Smooth muscle cell (in vitro differentiated cells): Measurements from ENCODE around the gene TRAPPC2. TPM values are rescaled to one million over a fixed set of nuclear protein-coding genes. Genes with fewer than 3 reads are reported as not detected.
A peak's percentile ranks its signal among the peaks of the same experiment; 100 is the strongest.

Experiments used
- DNase-seq: peaks from one replicate; lab custom pipeline; 2025; ENCODE audit not compliant: unreplicated experiment; lab: John Stamatoyannopoulos, UW
- H2AFZ ChIP-seq: fragments of 200-600 bp; sonication (generic); 2 replicates; pipeline ENCODE4 v1.6.0; 2016; ENCODE audit warnings: antibody characterized with exemption, low read depth, mild to moderate bottlenecking
- H3F3A ChIP-seq: fragments of 200-600 bp; sonication (generic); 2 replicates; pipeline ENCODE4 v1.6.0; 2017; ENCODE audit warnings: antibody characterized with exemption, low read depth
- H3K27ac ChIP-seq: fragments of 200-600 bp; sonication (generic); 2 replicates; pipeline ENCODE4 v1.5.1; 2016; ENCODE audit warnings: low read depth, mild to moderate bottlenecking
- H3K27me3 ChIP-seq: fragments of 200-600 bp; sonication (generic); 2 replicates; pipeline ENCODE4 v1.6.1; 2016; ENCODE audit warnings: low read depth, mild to moderate bottlenecking
- H3K36me3 ChIP-seq: fragments of 200-600 bp; sonication (generic); 2 replicates; pipeline ENCODE4 v1.5.1; 2016; ENCODE audit warnings: low read depth
- H3K4me1 ChIP-seq: fragments of 200-600 bp; sonication (generic); 2 replicates; pipeline ENCODE4 v1.5.1; 2016; ENCODE audit warnings: low read depth
- H3K4me2 ChIP-seq: fragments of 200-600 bp; sonication (generic); 2 replicates; pipeline ENCODE4 v1.6.0; 2016; ENCODE audit warnings: mild to moderate bottlenecking
- H3K4me3 ChIP-seq: fragments of 200-600 bp; sonication (generic); 2 replicates; pipeline ENCODE4 v1.5.1; 2016; ENCODE audit warnings: mild to moderate bottlenecking
- H3K79me2 ChIP-seq: fragments of 200-600 bp; sonication (generic); 2 replicates; pipeline ENCODE4 v1.6.0; 2016; ENCODE audit warnings: low read depth, mild to moderate bottlenecking
- H3K9ac ChIP-seq: fragments of 200-600 bp; sonication (generic); 2 replicates; pipeline ENCODE4 v1.6.0; 2016; ENCODE audit warnings: low read depth
- H3K9me3 ChIP-seq: fragments of 200-600 bp; sonication (generic); replicated peaks from 2 replicates; pipeline ENCODE4 v1.5.1; 2016; ENCODE audit warnings: low read depth
- H4K20me1 ChIP-seq: fragments of 200-600 bp; sonication (generic); 2 replicates; pipeline ENCODE4 v1.6.0; 2016; ENCODE audit warnings: low read depth
- WGBS: methylation state at CpG from one replicate; pipeline ENCODE4 v1.1.7; 2016; ENCODE audit warnings: low lambda C conversion rate; 5-methylcytosine and 5-hydroxymethylcytosine counted together
- polyA plus RNA-seq: library from polyadenylated mRNA; unstranded; fragments of >200 nt; fragmentation: Nextera tagmentation; extraction: Ambion mirVana; gene quantifications from 2 replicates; pipeline ENCODE4 v1.2.1, GENCODE V29; 2016
- total RNA-seq: library from RNA; depleted of rRNA; stranded (reverse); fragments of >200 nt; gene quantifications from 2 replicates; pipeline ENCODE4 v1.2.3, GENCODE V29; 2014
- TF ChIP-seq, protein P1 (sequence below): fragments of 200-600 bp; sonication (generic); IDR thresholded peaks from 2 replicates; pipeline ENCODE4 v1.5.1; 2017; ENCODE audit warnings: borderline replicate concordance, mild to moderate bottlenecking, antibody characterized with exemption; ENCODE audit not compliant: insufficient read depth, poor library complexity, severe bottlenecking

Gene TRAPPC2
- total and polyA plus RNA-seq, 2 experiments from 2014 or later, result 6.1 to 9.5 TPM

DNA sequence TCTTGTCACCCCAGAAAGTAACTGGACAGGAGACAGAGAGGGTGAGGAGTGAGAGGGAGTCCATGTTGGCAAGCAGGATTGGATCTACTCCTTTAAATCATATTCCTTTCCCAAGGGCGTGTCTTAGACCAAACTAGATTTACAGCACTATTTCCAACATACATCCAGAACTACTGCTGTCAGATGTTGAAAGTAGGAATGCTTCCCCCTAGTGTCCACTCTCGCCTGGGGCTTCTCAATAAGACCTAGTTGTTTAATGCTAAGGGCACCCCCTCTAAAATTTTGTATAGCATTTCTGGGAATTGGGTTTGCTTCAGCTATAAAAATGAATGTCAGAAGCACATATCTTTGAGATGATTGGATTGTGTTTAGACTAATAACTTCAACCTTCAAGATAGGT lies 13.4 kb upstream of the TRAPPC2 start:
- H3K4me3 ChIP-seq, result no peak overlapping the region
- H3K9me3 ChIP-seq, result no peaks in the 10 kb centered on the region
- H3K27me3 ChIP-seq, result no peaks in the 10 kb centered on the region
- no peak overlapping the region for H3K4me2 ChIP-seq
- H3K79me2 ChIP-seq, result no peaks in the 10 kb centered on the region
- TF ChIP-seq, protein P1, sequence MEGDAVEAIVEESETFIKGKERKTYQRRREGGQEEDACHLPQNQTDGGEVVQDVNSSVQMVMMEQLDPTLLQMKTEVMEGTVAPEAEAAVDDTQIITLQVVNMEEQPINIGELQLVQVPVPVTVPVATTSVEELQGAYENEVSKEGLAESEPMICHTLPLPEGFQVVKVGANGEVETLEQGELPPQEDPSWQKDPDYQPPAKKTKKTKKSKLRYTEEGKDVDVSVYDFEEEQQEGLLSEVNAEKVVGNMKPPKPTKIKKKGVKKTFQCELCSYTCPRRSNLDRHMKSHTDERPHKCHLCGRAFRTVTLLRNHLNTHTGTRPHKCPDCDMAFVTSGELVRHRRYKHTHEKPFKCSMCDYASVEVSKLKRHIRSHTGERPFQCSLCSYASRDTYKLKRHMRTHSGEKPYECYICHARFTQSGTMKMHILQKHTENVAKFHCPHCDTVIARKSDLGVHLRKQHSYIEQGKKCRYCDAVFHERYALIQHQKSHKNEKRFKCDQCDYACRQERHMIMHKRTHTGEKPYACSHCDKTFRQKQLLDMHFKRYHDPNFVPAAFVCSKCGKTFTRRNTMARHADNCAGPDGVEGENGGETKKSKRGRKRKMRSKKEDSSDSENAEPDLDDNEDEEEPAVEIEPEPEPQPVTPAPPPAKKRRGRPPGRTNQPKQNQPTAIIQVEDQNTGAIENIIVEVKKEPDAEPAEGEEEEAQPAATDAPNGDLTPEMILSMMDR, result peak; percentile 41
- H3F3A ChIP-seq, result no peaks in the 10 kb centered on the region
- H2AFZ ChIP-seq, result no peak overlapping the region
- H3K27ac ChIP-seq, result no peak overlapping the region
- H4K20me1 ChIP-seq, result no peaks in the 10 kb centered on the region
- 46% methylated on average over 2 of the region's 2 CpGs for WGBS
- H3K36me3 ChIP-seq, result no peaks in the 10 kb centered on the region
- no peaks in the 10 kb centered on the region for H3K4me1 ChIP-seq
- H3K9ac ChIP-seq, result no peak overlapping the region
- no peak for DNase-seq

DNA sequence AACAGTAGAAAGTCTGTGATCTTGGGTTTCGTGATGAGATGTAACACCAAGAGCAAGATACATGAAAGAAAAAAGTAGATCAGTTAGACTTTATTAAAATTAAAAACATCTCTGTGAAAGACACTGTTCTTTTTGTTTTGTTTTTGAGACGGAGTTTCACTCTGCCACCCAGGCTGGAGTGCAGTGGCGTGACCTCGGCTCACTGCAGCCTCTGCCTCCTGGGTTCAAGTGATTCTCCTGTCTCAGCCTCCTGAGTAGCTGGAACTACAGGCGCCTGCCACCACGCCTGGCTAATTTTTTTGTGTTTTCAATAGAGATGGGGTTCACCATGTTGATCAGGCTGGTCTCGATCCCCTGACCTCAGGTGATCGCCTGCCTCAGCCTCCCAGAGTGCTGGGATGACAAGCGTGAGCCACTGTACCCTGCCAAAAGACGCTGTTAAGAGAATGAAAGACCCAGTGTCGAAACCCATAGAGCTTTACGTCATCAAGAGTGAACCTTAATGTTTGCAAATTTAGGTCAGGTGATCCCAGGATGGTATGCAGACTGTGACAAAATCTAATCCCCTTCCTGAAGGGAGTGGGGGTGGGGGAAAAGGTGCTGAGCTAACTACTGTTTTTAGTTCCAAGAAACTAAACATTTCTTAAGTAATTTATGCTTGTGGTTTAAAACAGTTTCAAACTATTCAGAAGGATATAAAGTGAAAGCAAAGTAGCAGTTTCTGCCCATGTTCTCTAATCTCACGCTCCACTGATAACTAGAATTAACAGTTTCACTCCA lies 8.2 kb upstream of the TRAPPC2 start:
- Histone ChIP-seq H3F3A (no peaks in the 10 kb centered on the region), H3K4me1 (no peaks in the 10 kb centered on the region), H3K27ac (no peak overlapping the region), H3K4me2 (no peak overlapping the region), H3K79me2 (no peaks in the 10 kb centered on the region), H3K27me3 (no peaks in the 10 kb centered on the region), H3K36me3 (no peaks in the 10 kb centered on the region), H3K4me3 (no peak overlapping the region), H3K9ac (no peak overlapping the region), H2AFZ (no peak overlapping the region), H4K20me1 (no peaks in the 10 kb centered on the region), H3K9me3 (no peaks in the 10 kb centered on the region)
- 79% methylated on average over 13 of the region's 13 CpGs for WGBS
- DNase-seq, result no peak
- TF ChIP-seq, protein P1, result no peak

DNA sequence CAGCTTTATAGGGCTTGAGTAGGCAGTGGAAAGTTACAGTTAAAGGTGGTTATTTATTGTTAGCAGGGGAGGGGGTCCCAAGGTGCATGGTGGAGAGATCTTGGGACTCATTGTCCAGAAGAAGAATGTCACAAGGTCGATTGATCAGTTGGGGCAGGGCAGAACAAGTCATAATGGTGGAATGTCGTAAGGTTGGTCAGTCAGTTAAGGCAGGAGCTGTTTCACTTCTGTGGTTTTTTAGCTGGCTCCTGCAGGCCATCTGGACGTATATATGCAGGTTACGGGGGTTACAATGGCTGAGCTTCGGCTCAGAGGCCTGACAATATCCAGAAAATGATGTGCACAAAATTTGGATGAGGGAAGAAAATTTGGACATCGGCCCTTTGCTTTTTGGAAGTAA lies 7.3 kb upstream of the TRAPPC2 start:
- no peak overlapping the region for H3K4me2 ChIP-seq
- no peak overlapping the region for H3K27ac ChIP-seq
- WGBS, result 55% methylated on average over 6 of the region's 6 CpGs
- H3K4me3 ChIP-seq, result no peak overlapping the region
- no peaks in the 10 kb centered on the region for H3F3A ChIP-seq
- H2AFZ ChIP-seq, result no peak overlapping the region
- H3K79me2 ChIP-seq, result peaks cover 3% of the 10 kb centered on the region
- H4K20me1 ChIP-seq, result no peaks in the 10 kb centered on the region
- no peaks in the 10 kb centered on the region for H3K27me3 ChIP-seq
- no peaks in the 10 kb centered on the region for H3K4me1 ChIP-seq
- DNase-seq, result no peak
- TF ChIP-seq, protein P1, result no peak
- H3K9ac ChIP-seq, result no peak overlapping the region
- H3K36me3 ChIP-seq, result no peaks in the 10 kb centered on the region
- peaks cover 2% of the 10 kb centered on the region for H3K9me3 ChIP-seq

DNA sequence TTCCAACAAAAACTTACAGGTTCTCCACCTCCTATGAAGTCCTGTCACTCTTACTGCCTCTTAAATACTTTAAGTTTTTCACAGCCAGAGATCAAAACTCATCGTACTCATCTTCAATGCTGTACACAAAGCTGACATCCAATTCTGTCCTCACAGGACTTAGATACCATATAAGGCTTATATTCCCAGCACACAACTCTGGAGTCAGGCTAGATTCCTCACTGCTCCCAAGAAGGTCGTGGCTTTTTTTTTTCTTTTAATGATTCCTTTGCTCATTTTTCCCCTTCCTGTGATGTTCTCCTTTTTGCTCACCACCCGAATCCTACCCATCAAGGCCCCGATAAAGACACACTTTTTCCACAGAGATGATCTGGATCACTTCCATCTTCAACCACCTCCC lies 914 bp downstream of the TRAPPC2 start:
- Histone ChIP-seq H3K9ac (peak overlapping the region; percentile 81), H3K4me3 (peak overlapping the region; percentile 51), H3K79me2 (peaks cover 47% of the 10 kb centered on the region), H3K9me3 (peaks cover 4% of the 10 kb centered on the region), H3K27me3 (no peaks in the 10 kb centered on the region), H4K20me1 (no peaks in the 10 kb centered on the region), H3F3A (no peaks in the 10 kb centered on the region), H3K4me1 (peaks cover 6% of the 10 kb centered on the region), H3K4me2 (peak overlapping the region; percentile 81), H3K36me3 (no peaks in the 10 kb centered on the region), H3K27ac (peak overlapping the region; percentile 90), H2AFZ (no peak overlapping the region)
- TF ChIP-seq, protein P1, result no peak
- no peak for DNase-seq
- 56% methylated on average over 4 of the region's 4 CpGs for WGBS
